ENCODE results near the gene FN3KRP.
"Not testable (repeated sequence)": the region's sequence is repeated elsewhere in the genome, so short reads cannot be mapped to it uniquely, and the experiment has no call there.

FN3KRP gene

DNA sequence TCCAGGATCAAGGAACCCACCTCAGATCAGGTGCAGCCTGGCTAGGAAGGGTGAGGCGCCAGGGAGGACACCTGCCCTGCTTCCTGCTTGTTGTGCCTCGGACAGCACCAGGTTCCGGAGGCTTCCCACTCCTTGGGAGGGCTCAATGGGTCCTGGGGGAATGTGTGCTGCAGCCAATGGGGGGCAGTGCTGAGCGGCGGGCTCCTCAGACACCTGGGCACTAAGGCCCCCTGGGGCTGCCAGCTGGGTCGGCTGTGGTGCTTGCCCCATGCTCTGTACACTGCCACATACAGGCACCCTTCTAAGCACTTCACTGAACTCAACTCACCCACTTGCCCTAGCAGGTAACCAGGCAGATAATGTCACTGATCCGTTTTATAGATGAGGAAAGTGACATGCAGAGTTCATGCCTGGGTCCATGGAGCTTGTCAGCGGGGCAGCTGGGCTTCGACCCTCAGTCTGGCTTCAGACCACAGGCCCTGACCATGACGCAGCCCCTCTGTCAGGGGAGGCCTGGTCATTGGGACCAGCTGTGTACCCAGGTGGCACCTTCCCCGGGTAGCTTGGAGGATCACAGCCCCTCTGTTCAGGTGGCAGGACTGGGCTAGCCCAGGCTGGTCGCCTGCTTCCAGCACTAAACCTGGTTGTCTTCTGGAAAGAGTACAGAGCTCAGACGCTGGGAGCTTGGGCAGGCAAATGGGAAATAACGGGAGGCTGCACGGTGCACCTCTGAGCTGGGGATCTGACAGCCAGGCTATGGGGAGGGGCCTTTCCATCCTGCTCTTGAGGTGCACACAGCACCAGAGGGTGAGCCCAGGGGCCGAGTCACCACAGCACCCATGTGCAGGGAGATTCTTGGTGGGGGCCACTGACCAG is 27.1 kb downstream of the FN3KRP start:
- TF ChIP-seq ZFX (IDR thresholded peaks at IDR 0.05): no peak
- TF ChIP-seq, protein P1, sequence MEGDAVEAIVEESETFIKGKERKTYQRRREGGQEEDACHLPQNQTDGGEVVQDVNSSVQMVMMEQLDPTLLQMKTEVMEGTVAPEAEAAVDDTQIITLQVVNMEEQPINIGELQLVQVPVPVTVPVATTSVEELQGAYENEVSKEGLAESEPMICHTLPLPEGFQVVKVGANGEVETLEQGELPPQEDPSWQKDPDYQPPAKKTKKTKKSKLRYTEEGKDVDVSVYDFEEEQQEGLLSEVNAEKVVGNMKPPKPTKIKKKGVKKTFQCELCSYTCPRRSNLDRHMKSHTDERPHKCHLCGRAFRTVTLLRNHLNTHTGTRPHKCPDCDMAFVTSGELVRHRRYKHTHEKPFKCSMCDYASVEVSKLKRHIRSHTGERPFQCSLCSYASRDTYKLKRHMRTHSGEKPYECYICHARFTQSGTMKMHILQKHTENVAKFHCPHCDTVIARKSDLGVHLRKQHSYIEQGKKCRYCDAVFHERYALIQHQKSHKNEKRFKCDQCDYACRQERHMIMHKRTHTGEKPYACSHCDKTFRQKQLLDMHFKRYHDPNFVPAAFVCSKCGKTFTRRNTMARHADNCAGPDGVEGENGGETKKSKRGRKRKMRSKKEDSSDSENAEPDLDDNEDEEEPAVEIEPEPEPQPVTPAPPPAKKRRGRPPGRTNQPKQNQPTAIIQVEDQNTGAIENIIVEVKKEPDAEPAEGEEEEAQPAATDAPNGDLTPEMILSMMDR (conservative IDR thresholded peaks at IDR 0.05): no peak
- H3K27ac ChIP-seq: no peak overlapping the region

DNA sequence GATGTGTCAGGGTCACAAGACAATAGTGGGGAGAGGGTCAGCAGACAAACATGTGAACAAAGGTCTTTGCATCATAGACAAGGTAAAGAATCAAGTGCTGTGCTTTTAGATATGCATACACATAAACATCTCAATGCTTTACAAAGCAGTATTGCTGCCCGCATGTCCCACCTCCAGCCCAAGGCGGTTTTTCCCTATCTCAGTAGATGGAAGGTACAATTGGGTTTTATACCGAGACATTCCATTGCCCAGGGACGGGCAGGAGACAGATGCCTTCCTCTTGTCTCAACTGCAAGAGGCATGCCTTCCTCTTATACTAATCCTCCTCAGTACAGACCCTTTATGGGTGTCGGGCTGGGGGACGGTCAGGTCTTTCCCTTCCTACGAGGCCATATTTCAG is 28.2 kb downstream of the FN3KRP start:
- H3K27ac ChIP-seq: not testable (repeated sequence)

GRCh38 chr17:82745524-82745923 is 29.0 kb downstream of the FN3KRP start:
- TF ChIP-seq, protein P1 (conservative IDR thresholded peaks at IDR 0.05): no peak
- no peak for TF ChIP-seq ZFX (IDR thresholded peaks at IDR 0.05)
- no peak overlapping the region for H3K27ac ChIP-seq

- no peak overlapping the region for H3K27ac ChIP-seq
- TF ChIP-seq, protein P1 (conservative IDR thresholded peaks at IDR 0.05): no peak
- TF ChIP-seq ZFX (IDR thresholded peaks at IDR 0.05): no peak
Observed at GRCh38 chr17:82748756-82749155, 32.2 kb downstream of the FN3KRP start.

- H3K27ac ChIP-seq: no peak overlapping the region
- TF ChIP-seq ZFX (IDR thresholded peaks at IDR 0.05): no peak
- TF ChIP-seq, protein P1 (conservative IDR thresholded peaks at IDR 0.05): no peak
Observed at GRCh38 chr17:82750241-82750908, 33.9 kb downstream of the FN3KRP start.

GRCh38 chr17:82751171-82751570 is 34.7 kb downstream of the FN3KRP start:
- TF ChIP-seq, protein P1 (conservative IDR thresholded peaks at IDR 0.05): no peak
- TF ChIP-seq ZFX (IDR thresholded peaks at IDR 0.05): 0 out of 2 replicates have a peak, but pooled peaks have one; percentile 8
- H3K27ac ChIP-seq: peak overlapping the region; percentile 79

- H3K27ac ChIP-seq: peak within 1 kb of the TSS; percentile 79
- peak; percentile 90; the same call in 1 of the 2 replicates for TF ChIP-seq ZFX (IDR thresholded peaks at IDR 0.05)
- TF ChIP-seq, protein P1 (conservative IDR thresholded peaks at IDR 0.05): no peak
Observed at GRCh38 chr17:82751571-82752370, 35.3 kb downstream of the FN3KRP start, which contains the start of gene TBCD. Gene TBCD, plus strand, starts transcription at chr17:82752065. Its CDS starts 129 bp downstream, at chr17:82752194.

All from C4-2B (cell line).